ENCODE results near the gene OSBPL10. TPM values are rescaled to one million over a fixed set of nuclear protein-coding genes. Genes with fewer than 3 reads are reported as not detected.

OSBPL10 gene
- total and polyA plus RNA-seq, 8 donors: 1.8 to 37.7 (median 5.9) TPM

GRCh38 chr3:31909455-31909854, 71.6 kb downstream of the OSBPL10 start:
- 86 to 94% (median 91%) methylated on average over 7 of the region's 7 CpGs for WGBS, 5 donors
- Histone ChIP-seq H3K4me3 (no peak overlapping the region), H3K27me3 (no peaks in the 10 kb centered on the region), H3K27ac (no peak overlapping the region), H3K9me3 (no peaks in the 10 kb centered on the region), H3K4me1 (peaks cover 0 to 19% (median 12%) of the 10 kb centered on the region in 4 donors), H3K36me3 (no peaks in the 10 kb centered on the region)
- no peak for DNase-seq
- intact Hi-C loops (cut with DNase I; ENCODE audit: low total_unique reads): no loop called here
- TF ChIP-seq POLR2AphosphoS5 (IDR thresholded peaks at IDR 0.05): no peak
- no peak for TF ChIP-seq POLR2A (IDR thresholded peaks at IDR 0.05)
- TF ChIP-seq CTCF (IDR thresholded peaks at IDR 0.05): no peak
- no peak for TF ChIP-seq EP300 (IDR thresholded peaks at IDR 0.05)

GRCh38 chr3:31908391-31909097, 72.5 kb downstream of the OSBPL10 start:
- no peaks in the 10 kb centered on the region for H3K36me3 ChIP-seq
- TF ChIP-seq POLR2AphosphoS5 (IDR thresholded peaks at IDR 0.05) (no peak), CTCF (IDR thresholded peaks at IDR 0.05) (no peak), EP300 (IDR thresholded peaks at IDR 0.05) (no peak), POLR2A (IDR thresholded peaks at IDR 0.05) (no peak)
- WGBS, 5 donors: 54 to 77% (median 63%) methylated on average over 5 of the region's 5 CpGs
- peaks cover 0 to 19% (median 12%) of the 10 kb centered on the region in 4 donors for H3K4me1 ChIP-seq
- H3K9me3 ChIP-seq: no peaks in the 10 kb centered on the region
- no peak overlapping the region for H3K4me3 ChIP-seq
- no peaks in the 10 kb centered on the region for H3K27me3 ChIP-seq
- no peak overlapping the region for H3K27ac ChIP-seq
- DNase-seq: no peak
- intact Hi-C loops (cut with DNase I; ENCODE audit: low total_unique reads): no loop called here

GRCh38 chr3:31906182-31906581, 74.9 kb downstream of the OSBPL10 start:
- 36 to 63% (median 62%) methylated on average over 1 of the region's 1 CpG for WGBS, 5 donors
- no peaks in the 10 kb centered on the region for H3K9me3 ChIP-seq
- no peak overlapping the region for H3K27ac ChIP-seq
- TF ChIP-seq CTCF (IDR thresholded peaks at IDR 0.05) (no peak), EP300 (IDR thresholded peaks at IDR 0.05) (no peak), POLR2AphosphoS5 (IDR thresholded peaks at IDR 0.05) (no peak), POLR2A (IDR thresholded peaks at IDR 0.05) (no peak)
- no peak for DNase-seq
- no peak overlapping the region for H3K4me3 ChIP-seq
- no peaks in the 10 kb centered on the region for H3K27me3 ChIP-seq
- intact Hi-C loops (cut with DNase I; ENCODE audit: low total_unique reads): no loop called here
- H3K4me1 ChIP-seq: peaks cover 0 to 19% (median 12%) of the 10 kb centered on the region in 4 donors
- H3K36me3 ChIP-seq: no peaks in the 10 kb centered on the region

GRCh38 chr3:31903686-31904431, 77.2 kb downstream of the OSBPL10 start:
- H3K4me3 ChIP-seq: no peak overlapping the region
- no peaks in the 10 kb centered on the region for H3K27me3 ChIP-seq
- 74 to 83% (median 81%) methylated on average over 7 of the region's 7 CpGs for WGBS, 5 donors
- peak overlapping the region in 1 of 5 donors; percentile 1 for H3K27ac ChIP-seq
- H3K9me3 ChIP-seq: no peaks in the 10 kb centered on the region
- TF ChIP-seq CTCF (IDR thresholded peaks at IDR 0.05) (no peak), POLR2AphosphoS5 (IDR thresholded peaks at IDR 0.05) (no peak), POLR2A (IDR thresholded peaks at IDR 0.05) (no peak), EP300 (IDR thresholded peaks at IDR 0.05) (no peak)
- DNase-seq: no peak
- H3K4me1 ChIP-seq: peaks cover 0 to 22% (median 17%) of the 10 kb centered on the region in 4 donors
- no peaks in the 10 kb centered on the region for H3K36me3 ChIP-seq
- intact Hi-C loops (cut with DNase I; ENCODE audit: low total_unique reads): no loop called here

All from stomach (tissue), 9 donors.